Measurements from ENCODE around the gene PALM3.

GRCh38 chr19:14061081-14061749 lies 661 bp downstream of the PALM3 start:
- TF ChIP-seq, protein P1, sequence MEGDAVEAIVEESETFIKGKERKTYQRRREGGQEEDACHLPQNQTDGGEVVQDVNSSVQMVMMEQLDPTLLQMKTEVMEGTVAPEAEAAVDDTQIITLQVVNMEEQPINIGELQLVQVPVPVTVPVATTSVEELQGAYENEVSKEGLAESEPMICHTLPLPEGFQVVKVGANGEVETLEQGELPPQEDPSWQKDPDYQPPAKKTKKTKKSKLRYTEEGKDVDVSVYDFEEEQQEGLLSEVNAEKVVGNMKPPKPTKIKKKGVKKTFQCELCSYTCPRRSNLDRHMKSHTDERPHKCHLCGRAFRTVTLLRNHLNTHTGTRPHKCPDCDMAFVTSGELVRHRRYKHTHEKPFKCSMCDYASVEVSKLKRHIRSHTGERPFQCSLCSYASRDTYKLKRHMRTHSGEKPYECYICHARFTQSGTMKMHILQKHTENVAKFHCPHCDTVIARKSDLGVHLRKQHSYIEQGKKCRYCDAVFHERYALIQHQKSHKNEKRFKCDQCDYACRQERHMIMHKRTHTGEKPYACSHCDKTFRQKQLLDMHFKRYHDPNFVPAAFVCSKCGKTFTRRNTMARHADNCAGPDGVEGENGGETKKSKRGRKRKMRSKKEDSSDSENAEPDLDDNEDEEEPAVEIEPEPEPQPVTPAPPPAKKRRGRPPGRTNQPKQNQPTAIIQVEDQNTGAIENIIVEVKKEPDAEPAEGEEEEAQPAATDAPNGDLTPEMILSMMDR (IDR thresholded peaks at IDR 0.05), result no peak
- TF ChIP-seq POLR2A (IDR thresholded peaks at IDR 0.05), result no peak
- TF ChIP-seq POLR2AphosphoS5 (IDR thresholded peaks at IDR 0.05), result no peak
